Measurements from ENCODE around the gene PRR14L.
"Not testable (repeated sequence)": the region's sequence is repeated elsewhere in the genome, so short reads cannot be mapped to it uniquely, and the experiment has no call there.

PRR14L gene

DNA sequence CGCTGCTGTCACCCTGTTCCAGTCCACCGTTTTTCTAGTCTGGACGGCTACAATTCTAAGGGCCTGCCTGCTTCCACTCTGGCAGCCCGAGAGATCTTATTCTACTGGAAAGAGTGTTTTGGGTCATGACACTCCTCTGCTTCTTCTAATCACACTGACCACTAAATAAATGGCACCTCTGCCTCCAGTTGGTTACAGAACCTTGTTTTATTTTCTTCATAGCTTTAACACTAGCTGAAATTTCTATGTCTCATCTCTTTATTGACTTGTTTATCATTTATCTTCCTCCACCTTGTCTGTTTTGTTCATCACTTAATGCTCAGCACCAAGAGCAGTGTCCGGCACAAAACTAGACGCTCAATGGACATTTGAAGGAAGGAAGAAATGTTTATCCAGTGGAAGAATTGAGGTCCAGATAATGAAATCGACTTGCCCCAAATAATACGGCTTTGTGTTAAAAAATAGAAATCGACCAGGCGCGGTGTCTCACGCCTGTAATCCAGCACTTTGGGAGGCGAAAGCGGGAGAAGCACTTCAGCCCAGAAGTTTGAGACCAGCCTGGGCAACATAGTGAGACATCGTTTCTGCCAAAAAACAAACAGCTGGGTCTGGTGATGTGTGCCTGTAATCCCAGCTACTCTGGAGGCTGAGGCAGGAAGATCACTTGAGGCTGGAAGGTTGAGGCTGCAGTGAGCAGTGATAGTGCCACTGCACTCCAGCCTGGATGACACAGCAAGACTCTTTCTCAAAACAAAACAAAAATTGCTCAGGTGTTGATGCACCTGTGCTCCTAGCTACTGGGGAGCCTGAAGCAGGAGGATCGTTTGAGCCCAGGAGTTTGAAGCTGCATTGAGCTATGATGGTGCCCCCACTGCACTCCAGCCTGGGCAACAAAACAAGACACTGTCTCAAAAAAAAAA, 693 bp upstream of the PRR14L start:
- H3K4me3 Mint-ChIP-seq, result peak overlapping the region; percentile 87
- DNase-seq (ENCODE audit: low spot score in 2 of 2), result no peak
- H3K27ac Mint-ChIP-seq, result peak overlapping the region; percentile 91
- ATAC-seq, result no peak
- peaks cover 55% of the 10 kb centered on the region for H3K4me1 Mint-ChIP-seq
- no peaks in the 10 kb centered on the region for H3K9me3 Mint-ChIP-seq
- peaks cover 51% of the 10 kb centered on the region for H3K36me3 Mint-ChIP-seq

- H3K4me3 Mint-ChIP-seq, result peak overlapping the region; percentile 87
- H3K27ac Mint-ChIP-seq, result peak overlapping the region; percentile 91
- H3K9me3 Mint-ChIP-seq, result no peaks in the 10 kb centered on the region
- DNase-seq (ENCODE audit: low spot score in 2 of 2) (no peak), ATAC-seq (no peak)
- peaks cover 52% of the 10 kb centered on the region for H3K36me3 Mint-ChIP-seq
- H3K4me1 Mint-ChIP-seq, result peaks cover 45% of the 10 kb centered on the region
Observed at GRCh38 chr22:31748490-31748889, 1.4 kb downstream of the PRR14L start.

DNA sequence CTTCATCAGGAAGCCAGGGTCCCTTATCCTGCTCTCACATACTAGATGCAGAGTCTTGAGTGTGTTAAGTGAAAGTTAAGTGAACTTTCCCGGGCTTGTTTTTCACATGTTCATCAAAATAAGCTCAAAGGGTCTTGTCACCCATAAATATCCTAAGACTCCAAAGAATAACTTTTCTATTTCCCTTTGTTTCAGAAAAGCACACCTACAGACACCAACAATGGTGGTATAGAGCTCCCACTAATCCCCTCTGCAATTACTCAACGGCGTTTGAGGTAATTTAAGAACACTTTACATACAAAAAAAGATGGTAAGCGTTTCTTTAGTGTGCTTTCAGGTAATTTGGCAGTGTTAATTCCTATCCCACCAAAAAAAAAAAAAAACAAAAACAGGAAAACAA, 2.5 kb downstream of the PRR14L start:
- ATAC-seq (no peak), DNase-seq (ENCODE audit: low spot score in 2 of 2) (no peak)
- no peaks in the 10 kb centered on the region for H3K9me3 Mint-ChIP-seq
- H3K27ac Mint-ChIP-seq, result peak overlapping the region; percentile 45
- peaks cover 36% of the 10 kb centered on the region for H3K4me1 Mint-ChIP-seq
- peak overlapping the region; percentile 87 for H3K4me3 Mint-ChIP-seq
- peaks cover 63% of the 10 kb centered on the region for H3K36me3 Mint-ChIP-seq

DNA sequence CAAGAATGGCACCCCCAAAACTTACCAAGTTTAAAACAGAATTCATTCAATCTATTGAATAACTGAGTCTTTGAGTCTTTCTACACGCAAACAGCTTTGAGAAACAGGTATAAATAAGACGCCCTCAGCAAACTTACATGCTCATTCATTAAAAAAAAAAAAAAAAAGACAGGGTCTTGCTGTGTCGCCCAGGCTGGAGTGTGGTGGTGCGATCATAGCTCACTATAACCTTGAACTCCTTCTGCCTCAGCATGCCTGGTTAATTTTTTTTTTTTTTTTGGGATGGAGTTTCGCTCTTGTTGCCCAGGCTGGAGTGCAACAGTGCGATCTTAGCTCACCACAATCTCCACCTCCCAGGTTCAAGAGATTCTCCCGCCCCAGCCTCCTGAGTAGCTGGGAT, 6.1 kb downstream of the PRR14L start:
- H3K4me1 Mint-ChIP-seq, result peaks cover 22% of the 10 kb centered on the region
- peaks cover 74% of the 10 kb centered on the region for H3K36me3 Mint-ChIP-seq
- DNase-seq (ENCODE audit: low spot score in 2 of 2) (no peak), ATAC-seq (no peak)
- H3K9me3 Mint-ChIP-seq, result no peaks in the 10 kb centered on the region
- H3K27ac Mint-ChIP-seq, result no peak overlapping the region
- H3K4me3 Mint-ChIP-seq, result no peak overlapping the region

GRCh38 chr22:31742682-31743081, 7.2 kb downstream of the PRR14L start:
- peaks cover 80% of the 10 kb centered on the region for H3K36me3 Mint-ChIP-seq
- DNase-seq (ENCODE audit: low spot score in 2 of 2) (no peak), ATAC-seq (no peak)
- no peaks in the 10 kb centered on the region for H3K9me3 Mint-ChIP-seq
- no peak overlapping the region for H3K27ac Mint-ChIP-seq
- no peak overlapping the region for H3K4me3 Mint-ChIP-seq
- peaks cover 21% of the 10 kb centered on the region for H3K4me1 Mint-ChIP-seq

DNA sequence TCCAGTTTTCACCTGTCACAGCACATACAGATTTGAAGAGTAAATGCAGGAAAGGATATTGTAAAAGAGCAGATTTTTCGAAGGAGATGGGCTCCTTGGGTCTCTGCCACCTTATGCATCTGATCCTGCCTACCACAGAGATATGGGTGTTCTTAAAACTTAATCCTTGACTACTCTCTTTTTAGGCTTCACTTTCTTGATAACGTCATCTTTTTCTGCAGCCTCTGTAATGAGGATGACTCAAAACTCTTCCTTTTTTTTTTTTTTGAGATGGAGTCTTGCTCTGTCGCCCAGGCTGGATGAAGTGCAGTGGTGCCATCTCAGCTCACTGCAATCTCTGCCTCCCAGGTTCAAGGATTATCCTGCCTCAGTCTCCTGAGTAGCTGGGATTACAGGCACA, 7.8 kb downstream of the PRR14L start:
- DNase-seq (ENCODE audit: low spot score in 2 of 2) (no peak), ATAC-seq (peak; percentile 26)
- H3K27ac Mint-ChIP-seq, result peak overlapping the region; percentile 56
- no peaks in the 10 kb centered on the region for H3K9me3 Mint-ChIP-seq
- peaks cover 80% of the 10 kb centered on the region for H3K36me3 Mint-ChIP-seq
- H3K4me3 Mint-ChIP-seq, result no peak overlapping the region
- peaks cover 16% of the 10 kb centered on the region for H3K4me1 Mint-ChIP-seq

- not testable (repeated sequence) for DNase-seq (ENCODE audit: low spot score in 2 of 2); ATAC-seq; H3K4me3 Mint-ChIP-seq; H3K9me3 Mint-ChIP-seq; H3K27ac Mint-ChIP-seq
- peaks cover 85% of the 10 kb centered on the region for H3K36me3 Mint-ChIP-seq
- H3K4me1 Mint-ChIP-seq, result peaks cover 16% of the 10 kb centered on the region
Observed at GRCh38 chr22:31740314-31740713, 9.6 kb downstream of the PRR14L start.

DNA sequence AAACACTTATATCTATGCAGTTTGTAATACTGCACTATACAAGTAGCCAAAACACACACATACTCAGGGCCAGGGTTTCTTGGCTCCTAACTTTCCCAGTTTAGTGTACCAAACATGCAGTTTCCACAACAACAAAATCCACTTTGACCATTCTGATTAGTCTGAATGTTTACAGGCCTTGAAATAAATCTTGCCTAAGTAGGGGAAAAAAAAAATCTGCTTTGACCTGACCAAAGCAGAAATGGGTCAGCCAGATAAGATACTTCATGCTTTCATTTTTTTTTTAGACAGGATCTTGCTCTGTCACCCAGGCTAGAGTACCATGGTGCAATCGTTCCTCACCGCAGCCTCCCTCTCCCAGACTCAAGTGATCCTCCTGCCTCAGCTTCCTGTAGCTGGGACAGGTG, 10.1 kb downstream of the PRR14L start:
- Mint-ChIP-seq H3K4me3 (no peak overlapping the region), H3K9me3 (no peaks in the 10 kb centered on the region), H3K36me3 (peaks cover 90% of the 10 kb centered on the region), H3K4me1 (peaks cover 17% of the 10 kb centered on the region), H3K27ac (no peak overlapping the region)
- no peak for ATAC-seq
- no peak for DNase-seq (ENCODE audit: low spot score in 2 of 2)

- Mint-ChIP-seq H3K27ac (peak overlapping the region; percentile 84), H3K4me1 (peaks cover 24% of the 10 kb centered on the region), H3K36me3 (peaks cover 95% of the 10 kb centered on the region), H3K4me3 (no peak overlapping the region), H3K9me3 (no peaks in the 10 kb centered on the region)
- no peak for ATAC-seq
- DNase-seq (ENCODE audit: low spot score in 2 of 2), result no peak
Observed at GRCh38 chr22:31738566-31738965, 11.4 kb downstream of the PRR14L start.

GRCh38 chr22:31737932-31738331, 12.0 kb downstream of the PRR14L start:
- no peak for ATAC-seq
- peak overlapping the region; percentile 84 for H3K27ac Mint-ChIP-seq
- H3K4me1 Mint-ChIP-seq, result peaks cover 28% of the 10 kb centered on the region
- no peak overlapping the region for H3K4me3 Mint-ChIP-seq
- H3K9me3 Mint-ChIP-seq, result no peaks in the 10 kb centered on the region
- H3K36me3 Mint-ChIP-seq, result peaks cover 95% of the 10 kb centered on the region
- DNase-seq (ENCODE audit: low spot score in 2 of 2), result no peak

DNA sequence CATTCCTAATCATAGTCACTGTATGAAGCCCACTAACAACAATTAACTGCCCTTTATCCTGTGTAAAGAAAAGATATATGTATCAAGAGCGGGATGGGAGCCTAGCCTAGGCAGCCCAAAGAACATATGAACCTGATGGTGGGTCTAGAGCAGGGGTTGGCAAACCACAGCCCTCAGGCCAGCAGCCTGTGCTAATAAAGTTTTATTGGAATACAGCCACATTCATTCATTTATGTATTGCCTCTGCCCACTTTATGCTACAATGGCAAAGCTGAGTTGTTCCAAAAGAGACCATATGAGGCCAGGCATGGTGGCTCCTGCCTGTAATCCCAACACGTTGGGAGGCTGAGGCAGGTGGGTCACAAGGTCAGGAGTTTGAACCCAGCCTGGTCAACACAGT, 13.5 kb downstream of the PRR14L start:
- Mint-ChIP-seq H3K36me3 (peaks cover 84% of the 10 kb centered on the region), H3K27ac (no peak overlapping the region), H3K4me1 (peaks cover 28% of the 10 kb centered on the region), H3K9me3 (no peaks in the 10 kb centered on the region), H3K4me3 (no peak overlapping the region)
- DNase-seq (ENCODE audit: low spot score in 2 of 2) (no peak), ATAC-seq (no peak)

GRCh38 chr22:31734512-31734911, 15.4 kb downstream of the PRR14L start:
- Mint-ChIP-seq H3K36me3 (peaks cover 70% of the 10 kb centered on the region), H3K4me1 (peaks cover 28% of the 10 kb centered on the region), H3K4me3 (no peak overlapping the region), H3K9me3 (no peaks in the 10 kb centered on the region), H3K27ac (no peak overlapping the region)
- ATAC-seq, result no peak
- DNase-seq (ENCODE audit: low spot score in 2 of 2), result no peak

- Mint-ChIP-seq H3K36me3 (peaks cover 69% of the 10 kb centered on the region), H3K27ac (no peak overlapping the region), H3K4me1 (peaks cover 27% of the 10 kb centered on the region), H3K9me3 (no peaks in the 10 kb centered on the region), H3K4me3 (no peak overlapping the region)
- peak; percentile 43 for ATAC-seq
- DNase-seq (ENCODE audit: low spot score in 2 of 2), result no peak
Observed at GRCh38 chr22:31733580-31734079, 16.3 kb downstream of the PRR14L start.

DNA sequence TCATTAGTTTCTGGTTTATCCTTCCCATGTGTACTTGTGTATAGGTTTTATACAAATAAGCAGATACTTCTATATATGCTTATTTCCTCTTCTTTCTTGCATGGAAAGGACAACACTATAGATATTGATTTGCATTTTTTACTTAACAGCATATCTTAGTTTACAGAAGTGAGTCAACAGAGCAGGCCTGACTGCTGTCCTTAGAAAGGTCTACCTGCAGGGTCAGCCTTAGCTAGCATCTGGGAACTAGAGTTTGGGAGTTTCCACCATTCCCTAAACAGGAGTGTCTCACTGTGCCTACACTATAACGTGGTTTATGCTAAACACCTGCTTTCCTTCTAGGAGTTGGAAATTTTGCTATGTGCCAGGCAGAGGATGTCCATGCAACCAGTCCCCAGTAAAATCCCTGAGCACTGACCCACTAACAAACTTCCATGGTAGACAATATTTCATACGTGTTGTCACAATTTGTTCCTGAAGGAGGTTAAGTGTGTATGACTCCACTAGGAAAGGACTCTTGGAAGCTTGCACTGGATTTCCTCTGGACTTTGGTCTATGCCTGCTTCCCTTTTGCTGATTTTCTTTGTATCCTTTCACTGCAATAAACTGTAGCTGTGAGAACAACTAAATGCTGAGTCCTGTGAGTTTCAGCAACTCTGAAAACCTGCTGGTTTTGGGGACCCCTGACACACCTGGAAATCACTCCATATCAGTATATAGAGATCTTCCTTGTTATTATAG, 17.7 kb downstream of the PRR14L start:
- Mint-ChIP-seq H3K9me3 (no peaks in the 10 kb centered on the region), H3K4me3 (no peak overlapping the region), H3K4me1 (peaks cover 18% of the 10 kb centered on the region), H3K36me3 (peaks cover 64% of the 10 kb centered on the region), H3K27ac (no peak overlapping the region)
- DNase-seq (ENCODE audit: low spot score in 2 of 2) (no peak), ATAC-seq (no peak)

- no peaks in the 10 kb centered on the region for H3K9me3 Mint-ChIP-seq
- no peak for DNase-seq (ENCODE audit: low spot score in 2 of 2)
- no peak overlapping the region for H3K27ac Mint-ChIP-seq
- ATAC-seq, result no peak
- peaks cover 18% of the 10 kb centered on the region for H3K4me1 Mint-ChIP-seq
- H3K4me3 Mint-ChIP-seq, result no peak overlapping the region
- peaks cover 51% of the 10 kb centered on the region for H3K36me3 Mint-ChIP-seq
Observed at GRCh38 chr22:31730344-31730711, 19.6 kb downstream of the PRR14L start.

DNA sequence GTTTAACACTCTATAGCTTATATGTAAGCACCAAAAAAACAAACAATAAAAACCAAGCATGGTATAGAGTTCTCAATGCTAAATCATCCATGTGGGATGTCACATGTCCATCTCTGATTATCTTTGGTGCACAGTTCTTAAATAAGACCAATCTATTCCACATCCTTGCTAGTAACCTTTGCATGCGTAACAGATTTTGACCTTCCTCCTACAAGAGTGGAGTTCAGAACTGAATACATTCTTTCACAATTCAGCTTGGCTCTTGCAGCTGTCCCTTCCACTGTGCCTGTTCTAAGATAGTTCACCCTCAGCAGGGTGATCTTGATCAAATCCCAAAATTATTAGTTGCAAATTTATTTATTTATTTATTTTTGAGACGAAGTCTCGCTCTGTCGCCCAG, 21.1 kb downstream of the PRR14L start:
- H3K36me3 Mint-ChIP-seq, result peaks cover 47% of the 10 kb centered on the region
- ATAC-seq (no peak), DNase-seq (ENCODE audit: low spot score in 2 of 2) (no peak)
- no peak overlapping the region for H3K27ac Mint-ChIP-seq
- peaks cover 7% of the 10 kb centered on the region for H3K4me1 Mint-ChIP-seq
- H3K9me3 Mint-ChIP-seq, result no peaks in the 10 kb centered on the region
- H3K4me3 Mint-ChIP-seq, result no peak overlapping the region
